ENCODE measurements around the gene FBXW7.

GRCh38 chr4:152476796-152477195 is 59.1 kb downstream of the FBXW7 start:
- TF ChIP-seq TAF1 (IDR thresholded peaks at IDR 0.05; ENCODE audit: borderline replicate concordance, insufficient read depth, low read length) (no peak), REST (IDR thresholded peaks at IDR 0.05; ENCODE audit: insufficient read depth in 1 of 2, low read depth in 2 of 2, low read length in 2 of 2) (no peak), POLR2AphosphoS5 (IDR thresholded peaks at IDR 0.05; ENCODE audit: low read depth, low read length) (no peak)

All from PFSK-1 (cell line).